Measurements from ENCODE around the gene TRUB1.

Gene TRUB1

DNA sequence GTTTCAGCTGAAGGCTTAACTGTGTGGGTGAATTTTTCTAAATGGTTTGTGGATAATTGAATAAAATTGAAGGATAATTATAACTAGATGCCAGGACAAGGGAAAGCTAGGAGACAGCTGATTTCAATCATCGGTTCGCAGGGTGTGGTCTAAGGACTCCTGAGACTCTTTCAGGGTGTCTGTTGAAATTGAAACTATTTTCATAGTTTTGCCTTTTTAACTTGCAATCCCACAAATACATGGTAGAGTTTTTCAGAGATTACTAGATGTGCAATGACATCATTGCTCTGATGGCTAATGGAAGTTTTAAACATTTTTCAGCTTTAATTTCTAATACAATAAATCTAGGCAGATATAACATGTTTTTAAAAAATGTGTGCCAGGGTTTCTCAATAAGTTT is 18.5 kb downstream of the TRUB1 start:
- TF ChIP-seq, protein P1, sequence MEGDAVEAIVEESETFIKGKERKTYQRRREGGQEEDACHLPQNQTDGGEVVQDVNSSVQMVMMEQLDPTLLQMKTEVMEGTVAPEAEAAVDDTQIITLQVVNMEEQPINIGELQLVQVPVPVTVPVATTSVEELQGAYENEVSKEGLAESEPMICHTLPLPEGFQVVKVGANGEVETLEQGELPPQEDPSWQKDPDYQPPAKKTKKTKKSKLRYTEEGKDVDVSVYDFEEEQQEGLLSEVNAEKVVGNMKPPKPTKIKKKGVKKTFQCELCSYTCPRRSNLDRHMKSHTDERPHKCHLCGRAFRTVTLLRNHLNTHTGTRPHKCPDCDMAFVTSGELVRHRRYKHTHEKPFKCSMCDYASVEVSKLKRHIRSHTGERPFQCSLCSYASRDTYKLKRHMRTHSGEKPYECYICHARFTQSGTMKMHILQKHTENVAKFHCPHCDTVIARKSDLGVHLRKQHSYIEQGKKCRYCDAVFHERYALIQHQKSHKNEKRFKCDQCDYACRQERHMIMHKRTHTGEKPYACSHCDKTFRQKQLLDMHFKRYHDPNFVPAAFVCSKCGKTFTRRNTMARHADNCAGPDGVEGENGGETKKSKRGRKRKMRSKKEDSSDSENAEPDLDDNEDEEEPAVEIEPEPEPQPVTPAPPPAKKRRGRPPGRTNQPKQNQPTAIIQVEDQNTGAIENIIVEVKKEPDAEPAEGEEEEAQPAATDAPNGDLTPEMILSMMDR (IDR thresholded peaks at IDR 0.05; ENCODE audit: borderline replicate concordance, insufficient read depth, low read depth, low read length): no peak
- no peak overlapping the region for H3K4me3 ChIP-seq (ENCODE audit: low read depth, low read length)

DNA sequence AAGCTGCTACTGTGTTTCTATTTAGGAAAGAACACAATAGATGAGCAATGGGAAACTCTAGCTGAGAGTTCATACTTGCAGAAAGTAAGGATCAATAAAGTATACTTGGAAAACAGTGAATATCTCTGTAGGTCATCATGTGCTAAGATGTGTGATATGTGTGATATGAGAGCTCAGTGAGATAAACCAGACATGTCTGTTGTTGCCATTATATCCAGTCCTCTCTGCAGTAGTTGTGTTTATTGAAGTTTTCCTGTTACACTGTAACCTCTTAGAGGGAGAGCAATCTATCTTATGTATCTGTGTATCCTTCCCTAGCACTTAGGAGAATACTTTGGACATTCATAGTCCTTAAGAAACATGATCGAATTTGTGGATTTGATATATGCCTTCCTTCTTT is 19.1 kb downstream of the TRUB1 start:
- TF ChIP-seq, protein P1 (IDR thresholded peaks at IDR 0.05; ENCODE audit: borderline replicate concordance, insufficient read depth, low read depth, low read length): no peak
- H3K4me3 ChIP-seq (ENCODE audit: low read depth, low read length): no peak overlapping the region

DNA sequence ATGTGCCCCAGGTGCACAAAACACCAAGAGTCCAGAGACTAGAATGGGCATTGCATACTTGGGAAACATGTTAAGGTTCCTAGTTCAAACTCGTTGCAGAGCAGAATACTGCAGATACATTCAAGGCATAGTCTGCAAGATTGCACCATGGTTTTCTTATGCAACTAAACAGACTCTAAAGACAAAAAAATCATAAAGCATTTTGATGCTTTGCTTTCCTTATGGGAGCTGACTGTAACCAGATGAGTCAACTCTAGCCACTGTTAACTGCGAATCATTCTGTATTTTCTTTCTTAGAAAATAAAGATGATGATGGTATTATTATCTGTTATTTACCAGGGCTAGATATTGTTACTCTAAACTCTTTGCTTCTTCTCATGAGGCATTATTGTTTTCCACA is 19.7 kb downstream of the TRUB1 start:
- H3K4me3 ChIP-seq (ENCODE audit: low read depth, low read length): no peak overlapping the region
- TF ChIP-seq, protein P1 (IDR thresholded peaks at IDR 0.05; ENCODE audit: borderline replicate concordance, insufficient read depth, low read depth, low read length): no peak

DNA sequence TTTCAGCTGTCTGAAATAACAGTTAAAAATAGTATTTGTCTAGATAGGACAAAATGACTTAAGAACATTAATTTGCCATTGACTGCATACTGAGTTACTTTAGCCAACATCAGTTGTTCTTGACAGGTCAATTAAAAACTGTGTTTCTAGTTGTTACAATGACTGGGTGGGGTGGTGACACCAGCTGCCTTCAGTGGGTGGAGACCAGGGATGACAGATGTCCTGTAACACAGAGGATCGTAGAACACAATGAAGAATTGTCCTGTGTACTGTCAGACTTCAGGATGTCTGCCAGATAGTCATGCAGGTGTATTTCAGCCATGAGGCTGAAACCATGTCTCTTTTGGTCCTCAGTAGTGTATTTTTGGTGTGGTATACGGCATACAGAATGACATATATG is 24.4 kb downstream of the TRUB1 start:
- TF ChIP-seq, protein P1 (IDR thresholded peaks at IDR 0.05; ENCODE audit: borderline replicate concordance, insufficient read depth, low read depth, low read length): no peak
- no peak overlapping the region for H3K4me3 ChIP-seq (ENCODE audit: low read depth, low read length)

DNA sequence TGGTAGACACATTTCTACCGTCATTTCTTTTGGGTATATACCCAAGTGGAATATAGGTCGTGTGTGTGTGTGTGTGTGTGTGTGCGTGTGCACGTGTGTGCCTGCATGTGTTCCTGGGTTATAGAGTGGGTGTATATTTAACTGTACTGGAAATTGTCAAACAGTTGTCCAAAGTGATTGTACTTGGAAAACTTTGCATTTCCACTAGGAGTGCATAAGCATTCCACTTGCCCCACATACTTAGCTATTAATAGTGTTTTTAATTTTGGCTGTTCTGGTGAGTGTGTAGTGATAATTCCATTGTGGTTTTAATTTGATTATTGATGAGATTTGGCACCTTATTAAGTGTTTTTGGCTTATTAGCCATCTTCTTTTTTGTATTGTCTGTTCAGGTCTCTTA is 25.9 kb downstream of the TRUB1 start:
- H3K4me3 ChIP-seq (ENCODE audit: low read depth, low read length): no peak overlapping the region
- TF ChIP-seq, protein P1 (IDR thresholded peaks at IDR 0.05; ENCODE audit: borderline replicate concordance, insufficient read depth, low read depth, low read length): no peak

DNA sequence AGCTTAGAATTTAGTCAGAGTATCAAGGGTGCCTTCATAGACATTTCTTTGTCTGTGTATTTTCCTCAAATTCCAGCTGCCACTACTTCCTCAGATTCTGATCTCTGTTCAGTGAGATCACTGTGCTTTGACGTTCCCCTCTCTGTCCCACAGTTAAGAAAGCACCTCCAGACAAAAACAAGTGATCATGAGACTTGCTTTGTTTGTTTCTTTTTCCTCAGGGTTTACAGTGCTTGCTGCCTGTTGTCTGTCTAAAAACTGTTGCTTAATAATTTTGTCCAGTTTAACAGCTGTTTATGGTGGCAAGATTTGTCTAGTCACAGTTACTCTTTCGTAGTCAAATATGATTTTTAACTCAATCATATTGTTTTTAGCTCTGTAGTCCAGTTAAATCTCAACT is 29.1 kb downstream of the TRUB1 start:
- TF ChIP-seq, protein P1 (IDR thresholded peaks at IDR 0.05; ENCODE audit: borderline replicate concordance, insufficient read depth, low read depth, low read length): no peak
- H3K4me3 ChIP-seq (ENCODE audit: low read depth, low read length): no peak overlapping the region

DNA sequence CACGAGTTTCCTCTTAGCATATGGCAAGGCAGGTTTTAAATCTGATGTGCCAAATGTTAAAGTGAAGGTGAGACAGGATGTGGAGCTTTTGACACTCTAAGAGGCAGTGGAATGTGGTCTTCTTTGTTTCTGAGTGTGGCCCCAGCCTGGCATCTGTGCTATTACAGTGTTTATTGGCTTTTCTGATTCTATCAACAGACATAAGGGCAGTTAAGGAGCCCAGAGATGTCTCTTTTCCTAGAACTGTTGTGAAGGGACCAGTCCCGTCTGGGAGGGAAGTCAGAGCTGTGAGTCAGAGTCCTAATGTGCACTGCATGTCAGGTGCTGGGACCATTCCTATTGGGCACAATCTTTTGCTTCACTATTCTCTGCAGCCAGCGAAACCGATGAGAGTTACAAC is 32.5 kb downstream of the TRUB1 start:
- H3K4me3 ChIP-seq (ENCODE audit: low read depth, low read length): no peak overlapping the region
- TF ChIP-seq, protein P1 (IDR thresholded peaks at IDR 0.05; ENCODE audit: borderline replicate concordance, insufficient read depth, low read depth, low read length): no peak

All from GM12875 (cell line).